ENCODE measurements around the gene SLC25A27.
A peak's percentile ranks its signal among the peaks of the same experiment; 100 is the strongest.
"Not testable (repeated sequence)": the region's sequence is repeated elsewhere in the genome, so short reads cannot be mapped to it uniquely, and the experiment has no call there.

Gene SLC25A27

DNA sequence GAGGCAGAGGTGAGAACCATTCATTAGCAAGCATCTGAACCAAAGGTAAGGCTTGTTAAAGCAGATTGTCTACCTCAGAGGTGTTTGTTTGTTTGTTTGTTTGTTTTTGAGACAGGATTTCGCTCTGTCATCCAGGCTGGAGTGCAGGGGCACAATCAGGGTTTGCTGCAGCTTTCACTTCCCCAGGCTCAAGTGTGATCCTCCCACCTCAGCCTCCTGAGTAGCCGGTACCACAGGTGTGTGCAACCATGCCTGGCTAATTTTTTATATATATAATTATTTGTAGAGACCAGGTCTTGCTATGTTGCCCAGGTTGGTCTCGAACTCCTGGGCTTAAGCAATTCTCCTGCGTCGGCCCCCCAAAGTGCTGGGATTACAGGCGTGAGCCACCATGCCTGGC, 17.3 kb upstream of the SLC25A27 start:
- no peak overlapping the region for H3K27ac Mint-ChIP-seq (ENCODE audit: low read depth)
- no peaks in the 10 kb centered on the region for H3K4me1 Mint-ChIP-seq
- H3K9me3 Mint-ChIP-seq, result no peaks in the 10 kb centered on the region
- DNase-seq (ENCODE audit: low spot score in 2 of 2), result no peak
- no peak overlapping the region for H3K4me3 Mint-ChIP-seq
- peaks cover 19% of the 10 kb centered on the region for H3K27me3 Mint-ChIP-seq
- ATAC-seq (replicated peaks; ENCODE audit: extremely low read depth, poor library complexity, severe bottlenecking), result no peak
- peaks cover 1% of the 10 kb centered on the region for H3K36me3 Mint-ChIP-seq (ENCODE audit: insufficient read depth)

GRCh38 chr6:46637145-46637544, 15.6 kb upstream of the SLC25A27 start:
- peaks cover 32% of the 10 kb centered on the region for H3K27me3 Mint-ChIP-seq
- H3K36me3 Mint-ChIP-seq (ENCODE audit: insufficient read depth), result peaks cover 1% of the 10 kb centered on the region
- no peak overlapping the region for H3K4me3 Mint-ChIP-seq
- no peak overlapping the region for H3K27ac Mint-ChIP-seq (ENCODE audit: low read depth)
- no peaks in the 10 kb centered on the region for H3K4me1 Mint-ChIP-seq
- DNase-seq (ENCODE audit: low spot score in 2 of 2) (no peak), ATAC-seq (replicated peaks; ENCODE audit: extremely low read depth, poor library complexity, severe bottlenecking) (no peak)
- no peaks in the 10 kb centered on the region for H3K9me3 Mint-ChIP-seq

GRCh38 chr6:46637933-46638332, 14.8 kb upstream of the SLC25A27 start:
- Mint-ChIP-seq H3K4me1 (no peaks in the 10 kb centered on the region), H3K27ac (ENCODE audit: low read depth) (no peak overlapping the region), H3K36me3 (ENCODE audit: insufficient read depth) (peaks cover 1% of the 10 kb centered on the region), H3K9me3 (no peaks in the 10 kb centered on the region), H3K4me3 (no peak overlapping the region), H3K27me3 (peaks cover 40% of the 10 kb centered on the region)
- DNase-seq (ENCODE audit: low spot score in 2 of 2), result no peak
- no peak for ATAC-seq (replicated peaks; ENCODE audit: extremely low read depth, poor library complexity, severe bottlenecking)

DNA sequence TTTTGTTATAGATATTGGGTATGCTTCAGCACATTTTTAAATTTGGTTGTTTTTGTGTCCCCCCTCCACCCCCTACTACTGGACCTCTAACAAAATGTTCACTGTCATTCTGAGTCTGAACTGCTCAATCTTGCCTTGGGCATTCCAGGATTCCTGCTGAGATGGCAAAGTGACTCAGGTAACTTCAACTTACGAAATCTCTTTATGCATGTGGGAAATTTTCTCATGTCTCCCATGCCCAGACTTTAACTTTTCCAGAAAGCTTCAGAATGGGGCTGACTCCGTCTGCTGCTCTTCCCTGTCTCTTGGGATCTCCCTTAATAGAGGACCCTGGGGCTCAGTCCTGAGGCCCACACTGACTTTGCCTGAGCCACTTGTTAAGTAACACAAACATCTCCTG, 14.1 kb upstream of the SLC25A27 start:
- peaks cover 44% of the 10 kb centered on the region for H3K27me3 Mint-ChIP-seq
- no peaks in the 10 kb centered on the region for H3K9me3 Mint-ChIP-seq
- DNase-seq (ENCODE audit: low spot score in 2 of 2) (no peak), ATAC-seq (replicated peaks; ENCODE audit: extremely low read depth, poor library complexity, severe bottlenecking) (no peak)
- H3K4me1 Mint-ChIP-seq, result no peaks in the 10 kb centered on the region
- no peak overlapping the region for H3K27ac Mint-ChIP-seq (ENCODE audit: low read depth)
- no peak overlapping the region for H3K4me3 Mint-ChIP-seq
- peaks cover 1% of the 10 kb centered on the region for H3K36me3 Mint-ChIP-seq (ENCODE audit: insufficient read depth)

GRCh38 chr6:46642928-46643751, 9.6 kb upstream of the SLC25A27 start:
- Mint-ChIP-seq H3K36me3 (ENCODE audit: insufficient read depth) (peaks cover 1% of the 10 kb centered on the region), H3K27ac (ENCODE audit: low read depth) (no peak overlapping the region), H3K4me3 (no peak overlapping the region), H3K27me3 (peaks cover 53% of the 10 kb centered on the region), H3K9me3 (no peaks in the 10 kb centered on the region), H3K4me1 (no peaks in the 10 kb centered on the region)
- no peak for ATAC-seq (replicated peaks; ENCODE audit: extremely low read depth, poor library complexity, severe bottlenecking)
- no peak for DNase-seq (ENCODE audit: low spot score in 2 of 2)

DNA sequence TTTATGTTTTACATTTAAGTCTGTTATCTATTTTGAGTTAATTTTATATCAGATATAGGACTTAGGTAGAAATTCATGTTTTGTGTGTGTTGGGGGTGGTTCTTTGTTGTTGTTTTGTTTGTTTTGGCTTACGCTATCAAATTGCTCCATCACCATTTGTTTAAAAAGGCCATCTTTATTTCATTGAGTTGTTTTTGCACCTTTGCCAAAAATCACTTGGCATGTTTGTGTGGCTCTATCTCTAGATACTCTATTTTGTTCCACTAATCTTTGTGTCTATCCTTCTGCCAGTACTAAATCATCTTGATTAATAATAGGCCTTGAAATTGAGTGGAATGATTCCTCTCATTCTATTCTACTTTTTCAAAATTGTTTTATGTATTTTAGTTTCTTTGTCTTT, 7.5 kb upstream of the SLC25A27 start:
- DNase-seq (ENCODE audit: low spot score in 2 of 2), result no peak
- no peaks in the 10 kb centered on the region for H3K9me3 Mint-ChIP-seq
- H3K27ac Mint-ChIP-seq (ENCODE audit: low read depth), result no peak overlapping the region
- H3K4me1 Mint-ChIP-seq, result no peaks in the 10 kb centered on the region
- no peak for ATAC-seq (replicated peaks; ENCODE audit: extremely low read depth, poor library complexity, severe bottlenecking)
- H3K4me3 Mint-ChIP-seq, result no peak overlapping the region
- no peaks in the 10 kb centered on the region for H3K36me3 Mint-ChIP-seq (ENCODE audit: insufficient read depth)
- H3K27me3 Mint-ChIP-seq, result peaks cover 48% of the 10 kb centered on the region

- not testable (repeated sequence) for H3K36me3 Mint-ChIP-seq (ENCODE audit: insufficient read depth); H3K4me1 Mint-ChIP-seq; H3K9me3 Mint-ChIP-seq; H3K4me3 Mint-ChIP-seq; DNase-seq (ENCODE audit: low spot score in 2 of 2); H3K27ac Mint-ChIP-seq (ENCODE audit: low read depth); ATAC-seq (replicated peaks; ENCODE audit: extremely low read depth, poor library complexity, severe bottlenecking)
- H3K27me3 Mint-ChIP-seq, result peaks cover 49% of the 10 kb centered on the region
Measured at GRCh38 chr6:46648108-46648507, 4.7 kb upstream of the SLC25A27 start.

DNA sequence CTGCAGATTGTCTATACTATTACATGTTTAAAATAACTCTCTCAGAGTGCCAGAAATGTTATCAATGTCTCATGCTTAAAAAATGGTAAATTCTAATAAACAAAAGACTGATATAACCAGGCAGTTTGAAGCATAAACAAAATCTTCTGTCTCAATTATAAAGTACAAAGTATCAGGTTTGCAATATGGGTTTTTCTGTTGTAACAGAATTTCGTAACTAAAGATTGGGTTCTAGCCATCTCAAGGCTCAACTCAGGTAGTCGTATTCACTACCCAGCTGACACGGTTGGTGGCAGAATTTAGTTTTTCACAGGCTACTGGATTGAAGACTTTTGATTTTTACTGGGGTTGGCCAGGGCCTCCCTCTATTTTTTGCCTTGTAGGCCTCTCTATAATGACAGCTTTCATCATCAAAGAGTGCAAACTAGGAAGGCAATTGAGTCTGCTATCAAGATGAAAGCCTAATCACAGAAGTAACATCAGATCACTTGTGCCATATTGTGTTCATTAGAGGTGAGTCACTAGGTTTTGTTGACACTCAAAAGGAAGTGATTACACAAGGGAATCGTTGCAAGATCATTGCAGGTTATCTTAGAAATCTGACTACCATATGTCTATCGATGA, 3.8 kb upstream of the SLC25A27 start:
- H3K9me3 Mint-ChIP-seq, result no peaks in the 10 kb centered on the region
- no peak overlapping the region for H3K27ac Mint-ChIP-seq (ENCODE audit: low read depth)
- ATAC-seq (replicated peaks; ENCODE audit: extremely low read depth, poor library complexity, severe bottlenecking) (no peak), DNase-seq (ENCODE audit: low spot score in 2 of 2) (no peak)
- H3K36me3 Mint-ChIP-seq (ENCODE audit: insufficient read depth), result peaks cover 5% of the 10 kb centered on the region
- no peak overlapping the region for H3K4me3 Mint-ChIP-seq
- H3K27me3 Mint-ChIP-seq, result peaks cover 55% of the 10 kb centered on the region
- peaks cover 13% of the 10 kb centered on the region for H3K4me1 Mint-ChIP-seq

DNA sequence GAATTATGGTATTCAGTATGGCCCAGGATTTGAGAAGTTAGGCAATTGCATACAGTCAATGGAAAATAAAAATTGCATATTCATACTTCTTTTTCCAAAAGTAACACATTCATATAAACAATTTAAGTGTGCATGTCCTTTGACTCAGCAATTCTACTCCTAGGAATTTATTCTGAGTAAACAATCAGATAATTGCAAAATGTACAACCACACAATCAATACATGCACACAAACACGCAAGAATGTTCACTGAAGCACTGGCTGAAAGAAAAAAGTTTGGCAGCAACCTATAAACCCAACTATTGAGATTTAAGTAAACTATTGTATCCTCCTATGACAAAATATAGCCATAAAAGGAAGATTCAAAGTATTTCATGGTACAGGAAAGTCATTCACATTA, 1.8 kb upstream of the SLC25A27 start:
- Mint-ChIP-seq H3K27ac (ENCODE audit: low read depth) (no peak overlapping the region), H3K9me3 (no peaks in the 10 kb centered on the region), H3K27me3 (peaks cover 75% of the 10 kb centered on the region), H3K4me3 (no peak overlapping the region), H3K4me1 (peaks cover 13% of the 10 kb centered on the region), H3K36me3 (ENCODE audit: insufficient read depth) (peaks cover 5% of the 10 kb centered on the region)
- DNase-seq (ENCODE audit: low spot score in 2 of 2) (no peak), ATAC-seq (replicated peaks; ENCODE audit: extremely low read depth, poor library complexity, severe bottlenecking) (no peak)

- Mint-ChIP-seq H3K36me3 (ENCODE audit: insufficient read depth) (peaks cover 5% of the 10 kb centered on the region), H3K4me3 (peak overlapping the region; percentile 82), H3K27ac (ENCODE audit: low read depth) (no peak overlapping the region), H3K4me1 (peaks cover 13% of the 10 kb centered on the region), H3K27me3 (peaks cover 75% of the 10 kb centered on the region), H3K9me3 (no peaks in the 10 kb centered on the region)
- ATAC-seq (replicated peaks; ENCODE audit: extremely low read depth, poor library complexity, severe bottlenecking), result no peak
- DNase-seq (ENCODE audit: low spot score in 2 of 2), result no peak
Measured at GRCh38 chr6:46651816-46652215, 959 bp upstream of the SLC25A27 start.

DNA sequence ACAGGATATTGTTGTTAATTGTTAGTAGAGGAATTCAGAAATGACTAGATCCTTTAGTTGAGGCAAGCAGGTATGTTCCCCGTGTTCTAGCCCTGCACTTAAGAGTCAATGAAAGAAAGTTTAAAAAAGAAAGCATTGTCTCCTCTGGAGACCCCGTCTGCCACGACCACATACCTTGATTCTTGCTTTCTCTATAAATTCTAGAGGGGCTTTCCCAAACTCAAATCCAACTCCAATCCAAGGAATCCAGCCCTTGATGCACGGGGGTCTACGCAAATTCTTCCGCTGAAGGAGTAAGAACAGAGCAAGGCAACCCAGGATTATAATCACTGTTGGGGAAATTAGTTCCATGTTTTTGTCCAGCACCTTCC, 558 bp upstream of the SLC25A27 start:
- no peaks in the 10 kb centered on the region for H3K9me3 Mint-ChIP-seq
- DNase-seq (ENCODE audit: low spot score in 2 of 2) (no peak), ATAC-seq (replicated peaks; ENCODE audit: extremely low read depth, poor library complexity, severe bottlenecking) (no peak)
- no peak overlapping the region for H3K27ac Mint-ChIP-seq (ENCODE audit: low read depth)
- peak overlapping the region; percentile 82 for H3K4me3 Mint-ChIP-seq
- H3K4me1 Mint-ChIP-seq, result peaks cover 13% of the 10 kb centered on the region
- peaks cover 71% of the 10 kb centered on the region for H3K27me3 Mint-ChIP-seq
- H3K36me3 Mint-ChIP-seq (ENCODE audit: insufficient read depth), result peaks cover 5% of the 10 kb centered on the region

GRCh38 chr6:46653439-46654195, 842 bp downstream of the SLC25A27 start:
- Mint-ChIP-seq H3K9me3 (no peaks in the 10 kb centered on the region), H3K4me3 (peak overlapping the region; percentile 82), H3K27ac (ENCODE audit: low read depth) (no peak overlapping the region), H3K36me3 (ENCODE audit: insufficient read depth) (peaks cover 5% of the 10 kb centered on the region), H3K4me1 (peaks cover 13% of the 10 kb centered on the region), H3K27me3 (peaks cover 78% of the 10 kb centered on the region)
- DNase-seq (ENCODE audit: low spot score in 2 of 2) (no peak), ATAC-seq (replicated peaks; ENCODE audit: extremely low read depth, poor library complexity, severe bottlenecking) (no peak)

DNA sequence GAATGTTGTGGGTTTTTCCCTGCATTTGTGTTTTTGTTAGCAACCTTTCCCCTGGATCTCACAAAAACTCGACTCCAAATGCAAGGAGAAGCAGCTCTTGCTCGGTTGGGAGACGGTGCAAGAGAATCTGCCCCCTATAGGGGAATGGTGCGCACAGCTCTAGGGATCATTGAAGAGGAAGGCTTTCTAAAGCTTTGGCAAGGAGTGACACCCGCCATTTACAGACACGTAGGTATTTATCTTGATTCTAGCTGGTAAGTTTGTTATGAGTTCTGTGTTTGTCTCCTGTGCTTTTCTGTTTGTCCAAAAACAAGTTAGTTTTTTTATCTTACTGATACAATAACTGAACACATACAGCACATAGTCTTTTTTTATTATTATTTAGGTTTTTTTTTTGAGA, 3.0 kb downstream of the SLC25A27 start:
- DNase-seq (ENCODE audit: low spot score in 2 of 2) (no peak), ATAC-seq (replicated peaks; ENCODE audit: extremely low read depth, poor library complexity, severe bottlenecking) (no peak)
- Mint-ChIP-seq H3K9me3 (no peaks in the 10 kb centered on the region), H3K27ac (ENCODE audit: low read depth) (no peak overlapping the region), H3K36me3 (ENCODE audit: insufficient read depth) (peaks cover 5% of the 10 kb centered on the region), H3K4me3 (no peak overlapping the region), H3K4me1 (peaks cover 13% of the 10 kb centered on the region), H3K27me3 (peaks cover 65% of the 10 kb centered on the region)

All from central memory CD8-positive, alpha-beta T cell (primary cell).